ENCODE measurements around the gene APBB2.

DNA sequence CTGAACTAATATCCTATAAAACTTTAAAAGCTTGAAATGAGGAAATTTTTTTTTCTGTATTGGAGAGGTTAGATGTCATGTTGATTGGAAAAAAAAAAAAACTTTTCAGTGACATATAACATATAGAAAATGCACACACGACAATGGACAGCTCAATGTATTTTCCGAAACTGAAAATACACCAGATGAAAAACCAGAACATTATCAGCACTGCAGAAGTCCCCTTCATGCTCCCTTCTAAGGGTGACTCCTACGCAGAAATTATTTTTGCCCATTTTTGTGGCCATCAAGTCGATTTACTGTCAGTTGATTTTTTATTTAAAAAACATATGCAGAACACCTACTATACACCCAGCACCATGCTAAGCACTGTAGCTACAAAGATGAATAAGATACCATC, 148.3 kb downstream of the APBB2 start:
- TF ChIP-seq CTCF (IDR thresholded peaks at IDR 0.05; ENCODE audit: control extremely low read depth in 1 of 3, insufficient read depth in 1 of 3, low read depth in 1 of 3, low read length in 3 of 3) = no peak
- no peak for TF ChIP-seq POLR2A (IDR thresholded peaks at IDR 0.05; ENCODE audit: control extremely low read depth in 1 of 2, low read depth in 2 of 2, low read length in 2 of 2)
- no peak for TF ChIP-seq POLR2AphosphoS5 (IDR thresholded peaks at IDR 0.05; ENCODE audit: low read depth, low read length)
- no peak for TF ChIP-seq EP300 (IDR thresholded peaks at IDR 0.05; ENCODE audit: borderline replicate concordance in 1 of 2, low read depth in 2 of 2, low read length in 2 of 2)
- no peak for TF ChIP-seq USF2 (IDR thresholded peaks at IDR 0.05; ENCODE audit: low read length)
- no peak for TF ChIP-seq GABPA (IDR thresholded peaks at IDR 0.05; ENCODE audit: borderline replicate concordance, insufficient read depth, low read length)

Data from H1 (cell line).